Skin epidermis (tissue), 12 donors: ENCODE measurements around the gene TRIP11.
"Not testable (repeated sequence)": the region's sequence is repeated elsewhere in the genome, so short reads cannot be mapped to it uniquely, and the experiment has no call there.

Source experiments
- H3K27ac ChIP-seq, 21 experiments: fragments of 200-600 bp; sonication (generic) in 11 of 21; one replicate each; pipeline ENCODE4 v1.5.0; 2020; ENCODE audit warnings: mild to moderate bottlenecking in 3 of 21, inconsistent platforms in 2 of 21, moderate library complexity in 2 of 21
- H3K4me3 ChIP-seq, 7 experiments: fragments of 200-600 bp; sonication (generic) in 2 of 7; one replicate each; pipeline ENCODE4 v1.5.0; 2020; ENCODE audit warnings: inconsistent platforms in 2 of 7, mild to moderate bottlenecking in 2 of 7, moderate library complexity in 1 of 7

TRIP11 gene

DNA sequence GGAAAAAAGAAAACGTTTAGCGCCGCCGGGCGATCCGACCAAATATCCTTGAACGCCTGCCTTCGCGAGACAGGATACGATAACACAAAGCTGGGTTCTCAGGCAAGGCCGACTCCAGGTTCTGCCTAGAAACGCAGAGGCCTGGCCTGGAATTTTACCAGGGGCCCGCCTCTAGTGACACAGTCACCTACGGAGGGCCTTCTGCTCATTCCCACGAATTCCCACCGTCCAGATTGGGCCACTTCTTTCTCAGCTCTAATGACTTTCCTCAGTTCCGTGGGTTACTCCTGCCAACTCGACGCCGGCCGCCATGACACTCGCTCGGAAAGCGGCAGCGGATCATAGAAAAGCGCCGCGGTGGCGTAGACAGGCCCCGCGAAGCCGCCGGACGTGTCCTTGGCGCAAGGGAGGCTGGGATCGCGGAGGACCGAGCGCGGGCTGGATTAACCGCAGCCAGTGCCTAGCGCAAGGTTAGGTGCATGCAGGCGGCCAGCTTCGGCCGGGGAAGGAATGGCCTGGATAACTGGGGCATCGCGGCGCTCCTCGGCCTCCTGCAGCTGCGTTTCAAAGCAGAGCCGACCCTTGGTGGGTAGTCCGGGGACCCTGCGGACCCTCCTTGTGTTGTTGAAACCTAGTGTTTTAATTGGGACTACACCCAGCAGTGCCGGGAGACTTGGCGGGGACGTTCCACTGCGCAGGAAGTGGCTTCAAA lies at the start of gene TRIP11:
TSS of gene TRIP11 (minus strand) at position 341 of the 712 bp plus-strand sequence. CDS start 374 bp downstream, outside the sequence.
- Histone ChIP-seq H3K4me3 (peak within 1 kb of the TSS; percentile 72 to 90 (median 77)), H3K27ac (peak within 1 kb of the TSS; percentile 89 to 99 (median 97))

DNA sequence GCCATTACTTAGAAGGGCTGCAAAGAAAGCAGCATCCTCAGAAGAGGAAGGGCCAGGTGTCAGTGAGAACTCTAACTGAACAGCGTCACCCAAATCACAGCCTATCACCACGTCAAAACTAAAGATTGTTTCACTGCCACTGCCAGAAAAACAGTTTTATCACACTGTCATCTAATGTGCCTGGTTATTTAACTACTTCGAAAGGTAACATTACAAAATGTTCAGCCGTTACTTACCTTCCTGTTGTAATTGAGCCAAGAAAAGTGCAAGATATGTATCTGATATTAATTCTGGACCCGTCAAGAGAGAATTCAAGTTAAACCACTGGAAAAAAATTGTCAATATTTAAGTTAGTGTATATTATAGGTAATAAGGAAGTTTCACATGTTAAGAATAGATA lies 48.6 kb upstream of the TRIP11 start:
- no peak overlapping the region for H3K27ac ChIP-seq

DNA sequence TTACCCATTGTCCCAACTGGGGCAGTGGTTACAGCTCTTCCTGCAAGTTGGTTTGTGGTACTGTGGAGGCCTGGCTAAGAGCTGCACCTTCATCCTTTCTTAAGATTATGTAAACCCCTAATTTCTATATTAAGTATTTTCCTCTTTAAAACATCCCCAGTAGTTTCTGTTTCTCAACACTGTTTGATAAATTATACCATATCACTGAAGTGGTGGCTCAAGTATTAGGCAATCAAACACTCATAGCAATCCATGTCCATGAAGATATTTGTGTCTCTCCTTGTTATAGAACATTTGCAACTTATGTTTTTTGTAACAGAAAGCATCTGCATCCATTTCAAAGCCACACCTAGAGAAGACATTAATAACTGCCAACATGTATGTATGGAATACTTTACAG lies 34.7 kb upstream of the TRIP11 start:
- no peak overlapping the region for H3K27ac ChIP-seq
- H3K4me3 ChIP-seq = no peak overlapping the region

More for the DNA sequence above, 48.6 kb upstream of the TRIP11 start:
- no peak overlapping the region for H3K4me3 ChIP-seq

DNA sequence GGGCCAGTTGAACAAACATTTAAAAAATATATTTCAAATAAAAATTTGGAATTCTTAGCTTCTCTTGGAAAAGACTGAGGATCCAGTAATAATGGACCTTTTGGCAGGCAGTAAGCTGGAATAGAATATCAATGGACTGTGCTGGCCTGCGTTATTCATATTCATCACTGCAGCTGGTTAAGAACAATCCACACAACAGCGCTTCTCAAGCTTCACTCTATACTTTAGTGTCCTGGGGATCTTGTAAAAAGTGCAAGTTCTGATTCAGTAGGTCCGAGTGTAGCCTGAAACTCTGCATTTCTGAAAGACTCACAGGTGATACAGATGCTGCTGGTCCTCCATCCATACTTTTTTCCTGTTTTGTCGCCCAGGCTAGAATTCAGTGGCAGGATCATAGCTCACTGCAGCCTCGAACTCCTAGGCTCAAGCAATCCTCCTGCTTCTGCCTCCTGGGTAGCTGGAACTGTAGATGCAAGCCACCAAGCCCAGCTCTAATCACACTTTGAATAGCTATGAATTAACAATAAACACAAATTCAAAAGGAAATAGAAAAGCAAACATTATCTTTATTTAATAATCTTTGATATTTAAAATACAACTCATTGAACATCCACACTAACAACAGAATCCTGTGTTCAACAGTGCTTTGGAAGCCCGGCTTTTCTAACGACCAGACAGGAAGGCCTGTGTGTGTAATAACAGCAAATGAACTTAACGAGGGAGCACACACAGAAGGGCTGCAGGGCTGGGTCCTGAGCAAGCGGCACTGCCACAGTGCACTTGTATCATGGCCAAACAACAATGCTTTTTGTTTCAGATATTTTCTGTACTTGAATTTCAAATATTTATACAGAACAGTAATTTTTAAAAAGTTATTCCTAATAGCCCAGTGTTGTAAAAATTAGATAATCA lies 18.4 kb upstream of the TRIP11 start:
- H3K27ac ChIP-seq = no peak overlapping the region
- H3K4me3 ChIP-seq = no peak overlapping the region

DNA sequence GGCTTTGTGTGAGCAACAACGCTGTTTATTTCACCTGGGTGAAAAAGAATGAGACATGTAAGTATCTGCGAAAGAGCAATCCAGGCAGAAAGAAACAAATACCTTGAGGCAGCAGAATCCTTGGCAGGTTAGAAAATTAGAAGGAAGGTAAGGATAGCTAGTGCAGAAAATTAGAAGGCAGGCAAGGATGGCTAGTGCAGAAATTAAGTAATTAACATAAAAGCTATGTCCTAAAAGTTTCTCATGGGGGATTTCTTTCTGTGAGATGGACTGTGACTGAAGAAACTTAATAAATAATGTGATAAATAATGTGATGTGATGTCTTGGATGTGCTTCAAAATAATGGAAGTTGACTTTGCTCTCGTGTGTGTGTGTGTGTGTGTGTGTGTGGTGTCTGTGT lies 9.9 kb upstream of the TRIP11 start:
- H3K27ac ChIP-seq = no peak overlapping the region
- no peak overlapping the region for H3K4me3 ChIP-seq

DNA sequence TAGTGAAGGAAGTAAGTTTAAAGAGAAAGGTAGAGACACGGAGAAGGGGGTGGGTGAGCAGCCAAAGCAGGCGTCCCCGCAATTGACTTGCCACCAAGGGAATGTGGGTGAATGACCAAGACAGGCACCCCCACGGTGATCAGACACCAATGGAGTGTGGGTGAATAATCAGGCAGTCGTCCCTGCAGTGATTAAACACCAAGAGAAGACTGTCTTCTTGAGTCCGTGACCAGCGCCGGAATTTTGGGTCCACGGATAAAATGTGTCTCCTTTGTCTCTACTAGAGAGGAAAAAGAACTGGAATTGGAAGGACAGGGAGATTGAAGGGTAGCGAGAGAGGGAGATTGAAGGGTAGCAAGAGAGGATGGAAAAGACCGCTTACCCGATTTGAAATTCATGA lies 9.4 kb upstream of the TRIP11 start:
- not testable (repeated sequence) for H3K4me3 ChIP-seq, H3K27ac ChIP-seq

DNA sequence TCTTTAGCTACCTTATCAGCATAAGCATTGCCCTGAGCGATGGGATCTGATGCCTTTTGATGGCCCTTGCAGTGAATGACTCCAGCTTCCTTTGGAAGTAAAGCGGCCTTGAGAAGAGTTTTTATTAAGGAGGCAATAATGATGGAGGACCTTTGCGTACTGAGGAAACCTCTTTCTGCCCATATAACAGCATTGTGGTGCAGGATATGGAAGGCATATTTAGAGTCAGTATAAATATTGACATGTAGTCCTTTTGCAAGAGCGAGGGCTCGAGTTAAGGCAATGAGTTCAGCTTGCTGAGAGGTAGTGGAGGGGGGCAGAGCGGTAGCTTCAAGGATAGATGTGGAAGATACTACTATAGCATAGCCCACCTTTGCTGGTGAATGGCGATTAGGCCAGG lies 6.0 kb upstream of the TRIP11 start:
- not testable (repeated sequence) for H3K4me3 ChIP-seq, H3K27ac ChIP-seq

DNA sequence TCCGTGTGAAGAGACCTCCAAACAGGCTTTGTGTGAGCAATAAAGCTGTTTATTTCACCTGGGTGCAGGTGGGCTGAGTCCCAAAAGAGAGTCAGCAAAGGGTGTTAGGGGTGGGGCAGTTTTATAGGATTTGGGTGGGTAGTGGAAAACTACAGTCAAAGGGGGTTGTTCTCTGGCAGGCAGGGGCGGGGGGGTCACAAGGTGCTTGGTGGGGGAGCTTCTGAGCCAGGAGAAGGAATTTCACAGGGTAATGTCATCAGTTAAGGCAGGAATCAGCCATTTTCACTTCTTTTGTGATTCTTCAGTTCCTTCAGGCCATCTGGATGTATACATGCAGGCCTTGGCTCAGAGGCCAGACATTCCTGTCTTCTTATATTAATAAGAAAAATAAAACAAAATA lies 1.9 kb upstream of the TRIP11 start:
- H3K27ac ChIP-seq, H3K4me3 ChIP-seq: not testable (repeated sequence)

DNA sequence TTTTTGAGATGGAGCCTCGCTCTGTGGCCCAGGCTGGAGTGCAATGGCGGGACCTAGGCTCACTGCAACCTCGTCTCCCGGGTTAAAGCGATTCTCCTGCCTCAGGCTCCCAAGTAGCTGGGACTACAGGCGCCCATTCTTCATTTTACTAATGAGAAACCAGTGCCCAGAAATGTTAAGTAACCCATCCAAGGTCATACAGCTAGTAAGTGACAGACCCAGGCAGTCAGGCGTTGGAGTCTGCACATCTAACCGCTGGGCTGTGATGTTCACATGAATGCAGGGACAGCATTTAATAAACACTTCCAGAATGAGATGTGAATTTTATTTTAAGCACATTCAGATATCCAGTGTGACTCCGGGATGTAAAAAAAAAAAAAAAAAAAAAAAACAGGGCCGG lies 1.3 kb upstream of the TRIP11 start:
- Histone ChIP-seq H3K4me3 (peak overlapping the region in 4 of 7 experiments; percentile 72 to 77 (median 76)), H3K27ac (peak overlapping the region in 17 of 21 experiments; percentile 89 to 99 (median 97))

DNA sequence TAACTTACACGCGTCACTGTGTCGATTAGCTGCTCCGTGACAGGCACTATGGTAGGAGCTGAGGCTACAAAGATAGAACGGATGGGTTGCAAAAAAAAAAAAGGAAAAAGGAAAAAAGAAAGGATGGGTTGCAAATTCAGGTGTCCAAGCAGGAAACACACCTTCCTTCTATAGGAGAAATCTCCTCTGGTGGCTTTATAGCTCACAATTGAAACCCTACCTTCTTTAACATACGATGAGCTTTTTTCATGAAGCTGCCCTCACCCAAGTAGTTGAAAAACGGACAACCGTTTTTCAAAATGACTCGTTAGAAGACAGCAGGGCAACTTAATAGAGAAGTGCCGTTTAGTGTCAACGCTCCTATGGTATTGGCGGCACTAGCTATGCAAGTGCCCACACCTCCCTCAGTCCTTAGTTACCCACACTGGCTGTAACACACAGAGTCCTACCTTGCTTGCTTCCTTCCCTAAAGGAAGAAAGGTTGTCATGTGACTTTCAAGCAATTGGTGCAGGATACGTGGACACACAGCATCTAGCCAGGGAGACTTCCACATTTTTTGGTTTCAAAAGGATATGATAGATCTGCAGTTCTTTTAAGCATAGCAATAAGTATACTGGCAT lies 682 bp upstream of the TRIP11 start:
- Histone ChIP-seq H3K27ac (peak overlapping the region in 20 of 21 experiments; percentile 89 to 99 (median 97)), H3K4me3 (peak overlapping the region; percentile 72 to 90 (median 77))

DNA sequence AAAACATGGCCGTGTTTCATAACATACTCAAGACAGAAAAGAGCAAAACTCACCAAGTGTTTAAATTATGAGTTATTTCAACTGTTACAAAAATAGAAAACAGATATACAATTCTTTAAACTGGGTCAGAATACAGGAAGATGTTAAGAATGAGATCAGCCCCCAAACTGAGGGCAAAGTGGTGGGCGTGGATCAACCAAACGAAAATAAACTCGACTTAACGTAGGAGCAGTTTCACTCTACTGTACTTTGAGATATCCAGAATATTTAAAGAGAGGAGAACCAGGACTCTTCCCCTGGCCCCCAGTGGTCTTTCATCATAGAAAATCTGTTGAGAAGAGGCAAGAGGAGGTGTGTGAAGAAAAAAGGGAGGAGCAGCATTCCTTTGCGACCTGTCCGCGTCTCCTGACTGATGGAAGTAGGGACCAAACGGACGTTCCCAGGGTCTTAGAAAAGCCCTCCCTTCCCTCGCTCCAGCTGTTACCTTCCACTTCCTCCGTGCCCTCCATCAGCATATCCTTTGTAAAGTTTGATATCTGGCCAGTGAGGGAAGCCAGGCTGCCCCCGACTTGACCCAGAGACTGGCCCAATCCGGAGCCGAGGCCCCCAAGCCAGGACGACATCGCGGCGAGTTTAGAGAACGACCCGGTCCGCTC lies 668 bp downstream of the TRIP11 start:
- Histone ChIP-seq H3K27ac (peak overlapping the region; percentile 89 to 99 (median 97)), H3K4me3 (peak overlapping the region; percentile 72 to 90 (median 77))

DNA sequence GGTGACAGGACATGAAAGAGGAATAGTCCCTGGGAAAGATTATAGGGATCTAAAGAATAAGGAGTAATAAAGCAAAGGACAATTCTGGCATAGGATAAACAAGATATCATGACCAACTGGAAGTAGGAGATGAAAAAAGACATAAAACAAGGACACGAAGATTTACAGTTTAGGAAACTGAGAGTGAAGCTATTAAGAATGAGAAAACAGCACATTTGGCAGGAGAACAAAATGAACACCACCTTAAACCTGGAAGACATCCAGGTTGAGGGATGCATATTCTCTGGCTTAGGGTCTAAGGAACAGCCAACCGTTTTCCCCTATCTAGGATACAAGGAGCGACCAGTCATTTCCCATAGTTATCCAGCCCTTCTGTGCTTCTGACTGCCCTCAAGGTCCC lies 1.9 kb downstream of the TRIP11 start:
- peak overlapping the region in 4 of 7 experiments; percentile 72 to 81 (median 76) for H3K4me3 ChIP-seq
- no peak overlapping the region for H3K27ac ChIP-seq

DNA sequence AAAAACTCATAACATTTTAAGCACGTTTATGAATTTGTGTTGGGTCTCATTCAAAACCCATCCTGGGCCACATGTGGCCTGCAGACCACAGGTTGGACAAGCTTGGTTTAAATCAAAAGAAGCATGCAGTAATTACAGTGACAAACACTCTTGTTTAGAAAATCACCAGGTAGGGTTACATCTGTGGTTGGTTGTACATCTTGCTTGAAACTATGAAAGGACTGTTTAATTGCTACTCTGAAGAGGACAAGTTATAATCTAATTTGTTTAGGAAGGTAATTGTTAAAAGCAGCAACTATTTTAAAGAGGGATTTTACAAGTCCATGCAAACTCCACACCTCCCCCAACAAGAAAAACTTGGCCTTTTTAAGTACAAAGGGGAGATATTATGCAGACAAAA lies 4.0 kb downstream of the TRIP11 start:
- H3K27ac ChIP-seq = no peak overlapping the region
- H3K4me3 ChIP-seq = no peak overlapping the region

DNA sequence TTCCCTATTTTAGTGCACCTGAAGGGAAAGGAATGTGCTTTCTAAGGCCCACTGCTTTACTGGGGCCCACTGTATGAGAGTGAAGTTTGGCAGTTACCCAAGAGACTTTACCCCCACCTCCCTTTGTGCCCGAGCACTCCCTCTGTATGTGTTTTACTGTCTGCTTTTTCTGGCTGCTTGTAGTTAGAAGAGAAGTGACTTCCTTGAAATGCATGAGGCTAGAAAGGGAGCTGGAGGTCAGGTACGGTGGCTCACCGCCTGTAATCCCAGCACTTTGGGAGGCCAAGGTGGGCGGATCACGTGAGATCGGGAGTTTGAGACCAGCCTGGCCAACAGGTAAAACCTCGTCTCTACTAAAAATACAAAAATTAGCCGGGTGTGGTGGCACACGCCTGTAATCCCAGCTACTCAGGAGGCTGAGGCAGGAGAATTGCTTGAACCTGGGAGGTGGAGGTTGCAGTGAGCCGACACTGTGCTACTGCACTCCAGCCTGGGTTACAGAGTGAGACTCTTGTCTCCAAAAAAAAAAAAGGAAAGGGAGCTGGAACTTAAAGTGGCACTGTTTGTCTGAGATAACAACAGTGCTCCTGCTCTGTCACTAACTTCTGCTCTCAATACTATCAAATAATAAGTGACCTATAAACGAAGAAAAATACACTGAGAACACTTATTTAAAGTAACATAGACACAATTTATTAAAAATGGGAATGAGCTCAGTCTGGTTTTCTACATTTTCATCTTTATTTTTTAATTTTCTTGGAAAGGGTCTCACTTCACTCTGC lies 5.8 kb downstream of the TRIP11 start:
- no peak overlapping the region for H3K27ac ChIP-seq
- no peak overlapping the region for H3K4me3 ChIP-seq

DNA sequence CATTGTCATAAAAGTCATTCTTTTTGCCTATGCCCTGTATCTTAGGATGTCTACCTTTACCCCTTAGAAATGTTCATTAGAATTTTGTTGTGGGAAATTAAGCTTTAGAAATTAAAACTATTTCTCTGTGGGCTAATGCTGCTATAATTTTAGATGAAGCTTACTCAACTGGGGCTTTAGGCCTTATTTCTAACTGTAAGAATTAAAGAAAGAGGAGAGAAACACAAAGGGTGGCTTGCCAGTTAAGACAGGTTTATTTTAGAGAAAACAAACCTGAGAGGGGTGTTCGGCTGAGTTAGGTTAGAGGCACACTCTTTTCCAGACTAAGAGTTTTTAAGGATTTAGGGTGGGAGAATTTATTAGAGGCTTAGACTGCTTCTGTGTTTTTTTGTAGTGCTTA lies 6.4 kb downstream of the TRIP11 start:
- no peak overlapping the region for H3K27ac ChIP-seq
- no peak overlapping the region for H3K4me3 ChIP-seq

DNA sequence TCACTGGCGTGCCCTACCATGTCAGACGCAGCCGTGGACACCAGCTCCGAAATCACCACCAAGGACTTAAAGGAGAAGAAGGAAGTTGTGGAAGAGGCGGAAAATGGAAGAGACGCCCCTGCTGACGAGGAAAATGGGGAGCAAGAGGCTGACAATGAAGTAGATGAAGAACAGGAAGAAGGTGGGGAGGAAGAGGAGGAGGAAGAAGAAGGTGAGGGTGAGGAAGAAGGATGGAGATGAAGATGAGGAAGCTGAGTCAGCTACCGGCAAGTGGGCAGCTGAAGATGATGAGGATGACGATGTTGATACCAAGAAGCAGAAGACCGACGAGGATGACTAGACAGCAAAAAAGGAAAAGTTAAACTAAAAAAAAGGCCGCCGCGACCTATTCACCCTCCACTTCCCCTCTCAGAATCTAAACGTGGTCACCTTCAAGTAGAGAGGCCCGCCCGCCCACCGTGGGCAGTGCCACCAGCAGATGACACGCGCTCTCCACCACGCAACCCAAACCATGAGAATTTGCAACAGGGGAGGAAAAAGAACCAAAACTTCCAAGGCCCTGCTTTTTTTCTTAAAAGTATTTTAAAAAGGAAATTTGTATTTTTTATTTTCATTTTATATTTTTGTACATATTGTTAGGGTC lies 13.2 kb downstream of the TRIP11 start:
- Histone ChIP-seq H3K4me3 (no peak overlapping the region), H3K27ac (no peak overlapping the region)

DNA sequence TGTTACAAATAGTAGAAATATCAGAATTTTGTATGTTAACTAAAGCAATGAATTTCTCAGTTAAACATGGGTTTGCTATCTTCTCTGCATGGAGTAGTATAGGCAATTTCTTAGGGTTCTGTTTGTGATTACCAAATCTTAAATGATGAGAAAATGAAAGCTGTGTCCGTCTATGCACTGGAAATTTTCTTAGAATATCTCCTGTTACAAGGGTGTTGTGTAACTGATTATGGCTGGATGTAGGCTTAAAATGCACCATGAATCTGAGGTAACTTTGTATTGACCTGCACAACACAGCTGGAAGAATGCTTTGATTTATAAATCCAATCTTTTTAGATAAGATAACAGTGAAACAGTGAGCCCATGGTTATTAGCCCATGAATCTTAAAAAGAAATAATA lies 17.8 kb downstream of the TRIP11 start:
- no peak overlapping the region for H3K27ac ChIP-seq
- H3K4me3 ChIP-seq = no peak overlapping the region

DNA sequence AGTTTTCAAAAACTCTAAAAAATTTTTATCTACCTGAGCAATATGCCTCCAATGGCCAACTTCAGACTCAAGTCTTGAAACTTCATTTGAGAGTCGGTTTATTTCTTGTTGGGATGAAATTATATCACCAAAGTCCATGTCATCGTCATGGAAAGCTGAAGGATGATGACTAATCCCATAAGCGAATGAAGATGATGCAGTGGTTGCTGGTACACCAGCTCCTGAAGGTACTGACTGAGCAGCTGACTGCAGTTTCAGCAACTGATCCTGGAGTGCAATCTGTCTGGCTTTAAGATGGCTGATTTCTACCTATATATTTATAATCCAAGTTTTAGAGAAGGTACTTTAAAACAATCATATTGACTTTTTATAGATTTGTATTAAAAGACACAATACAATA lies 18.3 kb downstream of the TRIP11 start:
- no peak overlapping the region for H3K27ac ChIP-seq
- no peak overlapping the region for H3K4me3 ChIP-seq

DNA sequence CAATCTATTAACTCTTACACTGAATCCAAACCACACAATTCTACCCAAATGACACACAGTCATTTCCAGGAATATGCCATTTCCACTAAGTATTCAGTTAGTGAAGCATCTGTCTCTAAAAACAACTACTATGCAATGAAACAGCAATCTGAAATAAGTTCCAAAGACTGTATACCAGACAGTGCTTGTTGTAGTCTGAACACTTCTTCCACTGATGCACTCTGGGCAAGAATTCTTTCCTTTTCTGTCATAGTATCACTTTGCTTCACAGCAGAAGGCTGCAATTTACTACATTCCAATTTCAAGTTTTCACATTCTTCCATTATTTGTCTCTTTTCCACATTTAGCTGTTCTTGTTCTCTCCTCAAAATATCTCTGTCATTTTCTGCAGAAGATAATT lies 25.8 kb downstream of the TRIP11 start:
- no peak overlapping the region for H3K27ac ChIP-seq
- no peak overlapping the region for H3K4me3 ChIP-seq
